GM23338 (cell line): ENCODE measurements around the gene TMEM38A. TPM values are rescaled to one million over a fixed set of nuclear protein-coding genes. Genes with fewer than 3 reads are reported as not detected.

Source experiments
- ATAC-seq: fragments of 200-7000 bp; cut with Tn5 transposase; 3 replicates; pipeline ENCODE4 v1.9.1; 2020
- DNase-seq: peaks from one replicate; pipeline ENCODE4 v3.0.0-alpha.2; 2015; ENCODE audit warnings: low spot score
- H2AFZ ChIP-seq: fragments of 200-600 bp; sonication (generic); 2 replicates; pipeline ENCODE4 v1.8.0; 2016; ENCODE audit warnings: antibody characterized with exemption, mild to moderate bottlenecking, moderate library complexity
- H3F3A ChIP-seq: fragments of 200-600 bp; sonication (generic); replicated peaks from 2 replicates; pipeline ENCODE4 v1.8.0; 2017; ENCODE audit warnings: antibody characterized with exemption, mixed run types, low read depth
- H3K27ac ChIP-seq: fragments of 200-600 bp; sonication (generic); 2 replicates; pipeline ENCODE4 v1.6.1; 2016; ENCODE audit warnings: low read depth
- H3K27me3 ChIP-seq: fragments of 200-600 bp; sonication (generic); 2 replicates; pipeline ENCODE4 v1.8.0; 2016; ENCODE audit warnings: mild to moderate bottlenecking, mixed run types, moderate library complexity; ENCODE audit not compliant: insufficient read depth
- H3K36me3 ChIP-seq: fragments of 200-600 bp; sonication (generic); 2 replicates; pipeline ENCODE4 v1.8.0; 2016; ENCODE audit warnings: mild to moderate bottlenecking; ENCODE audit not compliant: insufficient read depth
- H3K4me1 ChIP-seq: fragments of 200-600 bp; sonication (generic); 2 replicates; pipeline ENCODE4 v1.8.0; 2016; ENCODE audit warnings: mild to moderate bottlenecking, moderate library complexity; ENCODE audit not compliant: insufficient read depth
- H3K4me2 ChIP-seq: fragments of 200-600 bp; sonication (generic); 2 replicates; pipeline ENCODE4 v1.7.1; 2017; ENCODE audit warnings: mixed run types
- H3K4me3 ChIP-seq: fragments of 200-600 bp; sonication (generic); 2 replicates; pipeline ENCODE4 v1.6.1; 2016; ENCODE audit warnings: mixed run types
- H3K79me2 ChIP-seq: fragments of 200-600 bp; sonication (generic); replicated peaks from 2 replicates; pipeline ENCODE4 v1.8.0; 2017; ENCODE audit warnings: mild to moderate bottlenecking; ENCODE audit not compliant: insufficient read depth
- H3K9me2 ChIP-seq: fragments of 200-600 bp; sonication (generic); 2 replicates; pipeline ENCODE4 v1.8.0; 2017; ENCODE audit not compliant: insufficient read depth
- H4K20me1 ChIP-seq: fragments of 200-600 bp; sonication (generic); replicated peaks from 2 replicates; pipeline ENCODE4 v1.8.0; 2017; ENCODE audit warnings: mild to moderate bottlenecking; ENCODE audit not compliant: insufficient read depth
- H3K27ac Mint-ChIP-seq: 2 replicates; pipeline ENCODE4 v1.8.0; 2020; ENCODE audit warnings: inconsistent platforms, mild to moderate bottlenecking, moderate library complexity, mixed read lengths
- H3K27me3 Mint-ChIP-seq: 3 replicates; pipeline ENCODE4 v1.8.0; 2022; ENCODE audit warnings: low read depth, mild to moderate bottlenecking, moderate library complexity, mixed read lengths, inconsistent platforms; ENCODE audit not compliant: insufficient read depth, poor library complexity
- H3K36me3 Mint-ChIP-seq: 3 replicates; pipeline ENCODE4 v1.8.0; 2021; ENCODE audit warnings: low read depth, mild to moderate bottlenecking, inconsistent platforms, moderate library complexity, mixed read lengths
- H3K4me1 Mint-ChIP-seq: 3 replicates; pipeline ENCODE4 v1.8.0; 2020; ENCODE audit warnings: mild to moderate bottlenecking, inconsistent platforms, mixed read lengths
- H3K4me3 Mint-ChIP-seq: 3 replicates; pipeline ENCODE4 v1.8.0; 2021; ENCODE audit warnings: moderate library complexity, mild to moderate bottlenecking, inconsistent platforms, mixed read lengths
- H3K9me3 Mint-ChIP-seq: 3 replicates; pipeline ENCODE4 v1.8.0; 2020; ENCODE audit warnings: moderate library complexity, mild to moderate bottlenecking, inconsistent platforms, mixed read lengths
- CREB1 ChIP-seq: fragments of 250-450 bp; sonication (Bioruptor Pico); IDR thresholded peaks from 2 replicates; pipeline ENCODE4 v1.5.0; 2020; ENCODE audit warnings: low read depth, mild to moderate bottlenecking, moderate library complexity
- CTCF ChIP-seq, 2 experiments: fragments of 200-600 bp in 1 of 2; sonication (generic) in 1 of 2; conservative IDR thresholded peaks; 2 replicates each; pipeline versions ENCODE4 v1.5.1 to v1.6.1; 2016 to 2017; ENCODE audit warnings: antibody characterized with exemption in 2 of 2, low read depth in 2 of 2, mild to moderate bottlenecking in 2 of 2, moderate library complexity in 1 of 2
- ETS1 ChIP-seq: IDR thresholded peaks from 2 replicates; pipeline ENCODE4 v1.6.1; 2016; ENCODE audit warnings: antibody characterized with exemption
- EZH2phosphoT487 ChIP-seq: fragments of 200-600 bp; sonication (generic); IDR thresholded peaks from one replicate; pipeline ENCODE4 v1.8.1; 2018; ENCODE audit warnings: antibody characterized with exemption; ENCODE audit not compliant: unreplicated experiment
- JUNB ChIP-seq: IDR thresholded peaks from one replicate; pipeline ENCODE4 v1.6.1; 2016; ENCODE audit warnings: antibody characterized with exemption; ENCODE audit not compliant: unreplicated experiment
- NANOG ChIP-seq: IDR thresholded peaks from 2 replicates; pipeline ENCODE4 v1.6.1; 2016; ENCODE audit warnings: antibody characterized with exemption, borderline replicate concordance
- REST ChIP-seq: IDR thresholded peaks from one replicate; pipeline ENCODE4 v1.6.1; 2018; ENCODE audit warnings: antibody characterized with exemption; ENCODE audit not compliant: unreplicated experiment
- STAT1 ChIP-seq: IDR thresholded peaks from one replicate; pipeline ENCODE4 v1.6.1; 2016; ENCODE audit warnings: antibody characterized with exemption; ENCODE audit not compliant: unreplicated experiment
- ZNF331 ChIP-seq: fragments of 250-450 bp; sonication (Bioruptor Pico); IDR thresholded peaks from 2 replicates; pipeline ENCODE4 v1.5.0; 2020; ENCODE audit warnings: low read depth, mild to moderate bottlenecking, moderate library complexity
- ZNF462 ChIP-seq: fragments of 250-450 bp; sonication (Bioruptor Pico); IDR thresholded peaks from 2 replicates; pipeline ENCODE4 v1.5.0; 2020; ENCODE audit warnings: mild to moderate bottlenecking, moderate library complexity
- polyA plus RNA-seq: library from polyadenylated mRNA; unstranded; fragments of >200 nt; fragmentation: Nextera tagmentation; extraction: Ambion mirVana; gene quantifications from 2 replicates; pipeline ENCODE4 v1.2.1, GENCODE V29; 2016
- total RNA-seq: library from RNA; depleted of rRNA; stranded (reverse); fragments of >200 nt; shearing (Covaris generic); gene quantifications from 2 replicates; pipeline ENCODE4 v1.2.3, GENCODE V29; 2014

TMEM38A gene
- total and polyA plus RNA-seq, 2 experiments from 2014 or later, result 5.9 to 14.1 TPM

GRCh38 chr19:16623066-16623465 is 37.9 kb upstream of the TMEM38A start (continued):
- no peak for TF ChIP-seq ZNF462 (CRISPR knock-in tag)
- TF ChIP-seq STAT1, result no peak
- no peak for TF ChIP-seq ZNF331 (CRISPR knock-in tag)
- TF ChIP-seq CTCF (conservative IDR thresholded peaks at IDR 0.05; ENCODE audit: low read depth in 2 of 2), result no peak

GRCh38 chr19:16623576-16623975 is 37.4 kb upstream of the TMEM38A start:
- Mint-ChIP-seq H3K4me1 (peaks cover 30% of the 10 kb centered on the region), H3K4me3 (no peak overlapping the region), H3K27me3 (peaks cover 6% of the 10 kb centered on the region), H3K36me3 (no peaks in the 10 kb centered on the region; the same call in 2 of the 3 replicates), H3K27ac (no peak overlapping the region), H3K9me3 (no peaks in the 10 kb centered on the region; the same call in 2 of the 3 replicates)
- no peak overlapping the region for H3K4me2 ChIP-seq
- H3F3A ChIP-seq, result no peaks in the 10 kb centered on the region
- no peaks in the 10 kb centered on the region for H3K36me3 ChIP-seq
- H3K9me2 ChIP-seq, result no peaks in the 10 kb centered on the region
- H4K20me1 ChIP-seq, result peaks cover 64% of the 10 kb centered on the region
- DNase-seq (no peak), ATAC-seq (no peak)
- H3K4me3 ChIP-seq, result no peak overlapping the region
- peaks cover 5% of the 10 kb centered on the region for H3K4me1 ChIP-seq
- no peaks in the 10 kb centered on the region for H3K27me3 ChIP-seq
- no peak overlapping the region for H3K27ac ChIP-seq
- H2AFZ ChIP-seq, result no peak overlapping the region
- peaks cover 91% of the 10 kb centered on the region for H3K79me2 ChIP-seq
- no peak for TF ChIP-seq ETS1
- no peak for TF ChIP-seq CTCF (conservative IDR thresholded peaks at IDR 0.05; ENCODE audit: low read depth in 2 of 2)
- no peak for TF ChIP-seq CREB1 (CRISPR knock-in tag)
- TF ChIP-seq REST, result no peak
- no peak for TF ChIP-seq NANOG
- TF ChIP-seq EZH2phosphoT487, result no peak
- no peak for TF ChIP-seq JUNB
